OCI-LY7 (cell line): ENCODE data around the gene ARR3.

Experiments used
- EZH2phosphoT487 ChIP-seq: fragments of 200-600 bp; sonication (generic); IDR thresholded peaks from 2 replicates; pipeline ENCODE4 v1.6.1; 2018; ENCODE audit warnings: low read depth, borderline replicate concordance, mild to moderate bottlenecking, mixed run types, antibody characterized with exemption, low read length, moderate library complexity, mixed read lengths
- TF ChIP-seq, protein P1 (sequence below): fragments of 200-600 bp; sonication (generic); conservative IDR thresholded peaks from 2 replicates; pipeline ENCODE4 v1.5.1; 2014; ENCODE audit warnings: mild to moderate bottlenecking, antibody characterized with exemption, low read length, moderate library complexity, mixed read lengths

DNA sequence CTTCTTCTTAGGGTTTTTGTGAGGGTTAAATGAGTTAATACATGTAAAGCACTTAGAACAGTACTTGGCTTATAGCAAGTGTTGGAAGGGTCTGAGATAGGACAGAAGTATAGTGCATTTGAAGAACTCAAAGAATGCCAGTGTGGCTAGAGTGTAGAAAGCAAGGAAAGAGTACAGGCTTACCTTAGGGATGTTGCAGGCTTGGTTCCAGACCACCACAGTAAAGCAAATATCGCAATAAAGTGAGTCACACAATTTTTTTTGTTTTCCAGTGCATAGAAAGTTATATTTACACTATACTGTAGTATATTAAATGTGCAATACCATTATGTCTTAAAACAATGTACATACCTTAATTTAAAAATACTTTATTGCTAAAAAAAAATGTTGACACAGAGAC, 63.0 kb downstream of the ARR3 start:
- TF ChIP-seq, protein P1, sequence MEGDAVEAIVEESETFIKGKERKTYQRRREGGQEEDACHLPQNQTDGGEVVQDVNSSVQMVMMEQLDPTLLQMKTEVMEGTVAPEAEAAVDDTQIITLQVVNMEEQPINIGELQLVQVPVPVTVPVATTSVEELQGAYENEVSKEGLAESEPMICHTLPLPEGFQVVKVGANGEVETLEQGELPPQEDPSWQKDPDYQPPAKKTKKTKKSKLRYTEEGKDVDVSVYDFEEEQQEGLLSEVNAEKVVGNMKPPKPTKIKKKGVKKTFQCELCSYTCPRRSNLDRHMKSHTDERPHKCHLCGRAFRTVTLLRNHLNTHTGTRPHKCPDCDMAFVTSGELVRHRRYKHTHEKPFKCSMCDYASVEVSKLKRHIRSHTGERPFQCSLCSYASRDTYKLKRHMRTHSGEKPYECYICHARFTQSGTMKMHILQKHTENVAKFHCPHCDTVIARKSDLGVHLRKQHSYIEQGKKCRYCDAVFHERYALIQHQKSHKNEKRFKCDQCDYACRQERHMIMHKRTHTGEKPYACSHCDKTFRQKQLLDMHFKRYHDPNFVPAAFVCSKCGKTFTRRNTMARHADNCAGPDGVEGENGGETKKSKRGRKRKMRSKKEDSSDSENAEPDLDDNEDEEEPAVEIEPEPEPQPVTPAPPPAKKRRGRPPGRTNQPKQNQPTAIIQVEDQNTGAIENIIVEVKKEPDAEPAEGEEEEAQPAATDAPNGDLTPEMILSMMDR: no peak
- no peak for TF ChIP-seq EZH2phosphoT487
